Measurements from ENCODE around the gene ERGIC1. TPM values are rescaled to one million over a fixed set of nuclear protein-coding genes. Genes with fewer than 3 reads are reported as not detected.

ERGIC1 gene
- total and polyA plus RNA-seq, 2 of the 13 experiments (the other 11 are each of a cell fraction or from before 2014, with no cell fraction given) = 78.5 to 184 TPM

- no TSS peak for BruUV-seq (replicated peaks)
- in situ Hi-C loops (cut with HindIII; ENCODE audit: extremely low pct_ligation_motif_present, low pct_unique_long_range_greater_than_20kb) = no loop called here
- Histone ChIP-seq H3K79me2 (ENCODE audit: insufficient read depth, low read length) (no peaks in the 10 kb centered on the region), H3K4me3 (replicated peaks in 1 of 3; ENCODE audit: insufficient read depth in 1 of 3, low read depth in 2 of 3, low read length in 3 of 3) (no peak overlapping the region), H4K20me1 (ENCODE audit: insufficient read depth, low read length) (no peaks in the 10 kb centered on the region), H3K27ac (ENCODE audit: extremely low read length, insufficient read depth, low read length) (no peak overlapping the region), H3K36me3 (replicated peaks in 1 of 2; ENCODE audit: control insufficient read depth in 1 of 2, insufficient read depth in 2 of 2, low read length in 2 of 2) (no peaks in the 10 kb centered on the region), H3K27me3 (ENCODE audit: control insufficient read depth in 1 of 2, insufficient read depth in 2 of 2, low read length in 2 of 2) (no peaks in the 10 kb centered on the region), H3K4me2 (ENCODE audit: low read depth, low read length) (no peak overlapping the region), H3K4me1 (ENCODE audit: insufficient read depth, low read length) (peaks cover 73% of the 10 kb centered on the region), H3K9me3 (ENCODE audit: low read length) (no peaks in the 10 kb centered on the region), H3K9ac (ENCODE audit: insufficient read depth, low read depth, low read length) (no peak overlapping the region), H2AFZ (ENCODE audit: low read length) (no peak overlapping the region)
- intact Hi-C loops (cut with micrococcal nuclease; ENCODE audit: unreplicated experiment) = no loop called here
- ATAC-seq = no peak
- ChIA-PET CTCF (ENCODE audit: low intra/inter-chr PET ratio, low total read pairs) (no interaction called here), POLR2A (interaction anchor here (1.5 to 4.7 kb wide), 4 partner anchors 15 to 58 kb away, joined by 3 to 54 read pairs (median 26); partner anchors contain the start of gene DUSP1)
- DNase-seq (ENCODE audit: low spot score) = peak; percentile 60
- 14% methylated on average over 4 of the region's 4 CpGs for WGBS (ENCODE audit: low lambda C conversion rate)
- TF ChIP-seq FOSL2 (CRISPR knock-in tag; IDR thresholded peaks at IDR 0.05) (0 out of 2 replicates have a peak, but pooled peaks have one; percentile 16), ZNF263 (CRISPR knock-in tag; IDR thresholded peaks at IDR 0.05) (0 out of 2 replicates have a peak, but pooled peaks have one; percentile 19), THAP9 (CRISPR knock-in tag; IDR thresholded peaks at IDR 0.05; ENCODE audit: borderline replicate concordance) (no peak)
- no peak for FAIRE-seq
Observed at GRCh38 chr5:172801179-172801671, 32.8 kb upstream of the ERGIC1 start.

GRCh38 chr5:172802112-172802511, 31.9 kb upstream of the ERGIC1 start:
- POLR2A ChIA-PET = no interaction called here
- H4K20me1 ChIP-seq (ENCODE audit: insufficient read depth, low read length) = no peaks in the 10 kb centered on the region
- no peak overlapping the region for H3K4me2 ChIP-seq (ENCODE audit: low read depth, low read length)

More at GRCh38 chr5:172802112-172802511, 31.9 kb upstream of the ERGIC1 start:
- ATAC-seq (no peak), DNase-seq (ENCODE audit: low spot score) (no peak), FAIRE-seq (no peak)
- intact Hi-C loops (cut with micrococcal nuclease; ENCODE audit: unreplicated experiment) (no loop called here), in situ Hi-C loops (cut with HindIII; ENCODE audit: extremely low pct_ligation_motif_present, low pct_unique_long_range_greater_than_20kb) (no loop called here)
- BruUV-seq (replicated peaks) = no TSS peak
- no peaks in the 10 kb centered on the region for H3K79me2 ChIP-seq (ENCODE audit: insufficient read depth, low read length)
- H3K4me3 ChIP-seq (replicated peaks in 1 of 3; ENCODE audit: insufficient read depth in 1 of 3, low read depth in 2 of 3, low read length in 3 of 3) = no peak overlapping the region
- 43% methylated on average over 2 of the region's 2 CpGs for WGBS (ENCODE audit: low lambda C conversion rate)
- H3K36me3 ChIP-seq (replicated peaks in 1 of 2; ENCODE audit: control insufficient read depth in 1 of 2, insufficient read depth in 2 of 2, low read length in 2 of 2) = no peaks in the 10 kb centered on the region
- no peaks in the 10 kb centered on the region for H3K27me3 ChIP-seq (ENCODE audit: control insufficient read depth in 1 of 2, insufficient read depth in 2 of 2, low read length in 2 of 2)
- CTCF ChIA-PET (ENCODE audit: low intra/inter-chr PET ratio, low total read pairs) = no interaction called here
- H3K9ac ChIP-seq (ENCODE audit: insufficient read depth, low read depth, low read length) = no peak overlapping the region
- no peak overlapping the region for H2AFZ ChIP-seq (ENCODE audit: low read length)
- H3K9me3 ChIP-seq (ENCODE audit: low read length) = no peaks in the 10 kb centered on the region
- H3K4me1 ChIP-seq (ENCODE audit: insufficient read depth, low read length) = peaks cover 73% of the 10 kb centered on the region
- H3K27ac ChIP-seq (ENCODE audit: extremely low read length, insufficient read depth, low read length) = no peak overlapping the region
- TF ChIP-seq ZNF484 (CRISPR knock-in tag; IDR thresholded peaks at IDR 0.05; ENCODE audit: borderline replicate concordance, low read depth) = no peak
- TF ChIP-seq ARID2 (CRISPR knock-in tag; IDR thresholded peaks at IDR 0.05; ENCODE audit: borderline replicate concordance) = no peak
- TF ChIP-seq WIZ (CRISPR knock-in tag; IDR thresholded peaks at IDR 0.05) = no peak
- no peak for TF ChIP-seq SKI (IDR thresholded peaks at IDR 0.05; ENCODE audit: partially characterized antibody)
- TF ChIP-seq RBM39 (IDR thresholded peaks at IDR 0.05; ENCODE audit: low read depth, low read length, poor library complexity, severe bottlenecking) = no peak
- TF ChIP-seq, protein P1, sequence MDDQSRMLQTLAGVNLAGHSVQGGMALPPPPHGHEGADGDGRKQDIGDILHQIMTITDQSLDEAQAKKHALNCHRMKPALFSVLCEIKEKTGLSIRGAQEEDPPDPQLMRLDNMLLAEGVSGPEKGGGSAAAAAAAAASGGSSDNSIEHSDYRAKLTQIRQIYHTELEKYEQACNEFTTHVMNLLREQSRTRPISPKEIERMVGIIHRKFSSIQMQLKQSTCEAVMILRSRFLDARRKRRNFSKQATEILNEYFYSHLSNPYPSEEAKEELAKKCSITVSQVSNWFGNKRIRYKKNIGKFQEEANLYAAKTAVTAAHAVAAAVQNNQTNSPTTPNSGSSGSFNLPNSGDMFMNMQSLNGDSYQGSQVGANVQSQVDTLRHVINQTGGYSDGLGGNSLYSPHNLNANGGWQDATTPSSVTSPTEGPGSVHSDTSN (CRISPR knock-in tag; IDR thresholded peaks at IDR 0.05; ENCODE audit: borderline replicate concordance) = no peak
- no peak for TF ChIP-seq KLF11 (CRISPR knock-in tag; IDR thresholded peaks at IDR 0.05)
- TF ChIP-seq DDIT3 (CRISPR knock-in tag; IDR thresholded peaks at IDR 0.05) = no peak
